Stimulated activated CD4-positive, alpha-beta T cell treated with anti-CD3 and anti-CD28 coated beads, Interleukin-12 subunit alpha, Interleukin-12 subunit beta, amount 100 ng/mL, for 24 hours (primary cell): ENCODE results near the gene GRB14.
"Not testable (repeated sequence)": the region's sequence is repeated elsewhere in the genome, so short reads cannot be mapped to it uniquely, and the experiment has no call there.

ENCODE experiments used
- DNase-seq, 2 experiments: peaks; one replicate each; pipeline ENCODE4 v3.0.0-alpha.2; 2020; ENCODE audit warnings: low read depth in 2 of 2

The GRB14 gene

GRCh38 chr2:164620873-164621763 lies at the start of gene GRB14:
Gene GRB14, minus strand, starts transcription at chr2:164621482. Its CDS starts 173 bp downstream, at chr2:164621309.
- no peak for DNase-seq

GRCh38 chr2:164669291-164669690 lies 48.0 kb upstream of the GRB14 start:
- DNase-seq: no peak

GRCh38 chr2:164667566-164667965 lies 46.3 kb upstream of the GRB14 start:
- no peak for DNase-seq

GRCh38 chr2:164664070-164664469 lies 42.8 kb upstream of the GRB14 start:
- no peak for DNase-seq

GRCh38 chr2:164662868-164663631 lies 41.8 kb upstream of the GRB14 start:
- no peak for DNase-seq

DNA sequence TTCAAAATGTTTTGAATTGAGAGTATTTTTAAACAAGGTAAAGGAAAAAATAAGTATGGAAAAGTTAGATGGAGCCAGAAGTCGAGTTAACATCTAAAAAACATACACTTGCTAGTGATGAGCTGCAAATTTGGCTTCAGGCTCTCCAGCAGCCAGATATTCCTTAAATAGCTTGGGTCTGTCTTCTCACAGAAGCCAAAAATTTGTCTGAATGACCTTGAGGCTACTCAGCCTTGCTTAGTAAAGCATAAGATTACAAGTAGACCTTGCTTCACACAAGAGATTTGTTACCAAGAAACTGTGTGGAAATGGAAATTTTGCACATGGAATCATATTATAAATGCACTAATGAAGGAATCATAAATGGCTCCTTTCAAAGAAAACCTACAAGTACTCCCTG lies 40.8 kb upstream of the GRB14 start:
- no peak for DNase-seq

DNA sequence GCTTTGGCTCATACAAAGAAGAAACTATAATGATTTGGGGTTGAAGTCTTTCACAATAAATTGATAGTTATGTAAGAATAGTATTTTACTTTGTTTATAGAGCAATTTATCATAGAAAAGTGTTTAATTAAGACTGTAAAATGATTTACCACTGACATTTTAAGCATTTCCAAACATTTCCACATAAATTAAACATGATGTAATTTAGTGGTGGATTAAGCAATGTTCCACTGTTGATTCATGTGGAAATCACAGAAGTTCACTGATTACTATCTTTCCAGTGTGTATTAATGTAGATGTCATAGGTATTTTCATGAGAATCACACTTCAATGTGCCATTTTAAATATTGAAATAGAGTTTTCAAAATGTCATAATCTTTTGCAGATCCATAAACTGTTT lies 40.1 kb upstream of the GRB14 start:
- DNase-seq: no peak

DNA sequence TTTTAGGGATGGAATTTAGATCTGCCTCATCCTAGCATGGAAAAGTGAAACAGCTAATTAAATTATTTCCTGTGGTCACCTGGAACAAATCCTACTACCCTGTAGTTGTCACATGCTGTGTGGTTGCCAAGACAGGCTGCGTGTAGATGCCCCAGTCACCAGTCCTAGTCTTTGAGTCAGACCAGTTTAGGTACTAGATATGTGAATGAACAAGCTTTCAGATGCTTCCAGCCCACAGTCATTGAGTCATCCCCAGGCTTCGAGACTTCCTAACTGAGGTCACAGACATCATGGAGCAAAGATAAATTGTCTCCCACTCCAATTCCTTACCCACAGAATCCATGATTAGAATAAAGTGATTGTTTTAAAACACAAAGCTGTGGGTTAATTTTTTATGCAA lies 35.8 kb upstream of the GRB14 start:
- DNase-seq: no peak

DNA sequence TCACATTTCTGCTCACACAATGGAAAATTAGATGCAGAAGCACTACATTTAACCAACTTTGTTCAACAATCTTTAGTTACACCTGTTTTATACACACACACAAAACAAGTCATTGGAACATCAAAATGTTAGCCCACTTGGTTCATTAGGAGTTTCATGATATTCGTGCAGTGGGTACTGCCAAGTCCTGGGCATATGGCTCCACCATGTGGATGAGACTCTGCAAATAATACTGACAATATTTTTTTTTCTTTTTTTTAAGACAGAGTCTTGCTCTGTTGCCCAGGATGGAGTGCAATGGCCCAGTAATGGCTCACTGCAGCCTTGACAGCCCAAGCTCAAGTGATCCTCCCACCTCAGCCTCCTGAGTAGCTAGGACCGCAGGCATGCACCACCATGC lies 34.5 kb upstream of the GRB14 start:
- no peak for DNase-seq

GRCh38 chr2:164655336-164655735 lies 34.1 kb upstream of the GRB14 start:
- DNase-seq: no peak

GRCh38 chr2:164651361-164651760 lies 30.1 kb upstream of the GRB14 start:
- no peak for DNase-seq

DNA sequence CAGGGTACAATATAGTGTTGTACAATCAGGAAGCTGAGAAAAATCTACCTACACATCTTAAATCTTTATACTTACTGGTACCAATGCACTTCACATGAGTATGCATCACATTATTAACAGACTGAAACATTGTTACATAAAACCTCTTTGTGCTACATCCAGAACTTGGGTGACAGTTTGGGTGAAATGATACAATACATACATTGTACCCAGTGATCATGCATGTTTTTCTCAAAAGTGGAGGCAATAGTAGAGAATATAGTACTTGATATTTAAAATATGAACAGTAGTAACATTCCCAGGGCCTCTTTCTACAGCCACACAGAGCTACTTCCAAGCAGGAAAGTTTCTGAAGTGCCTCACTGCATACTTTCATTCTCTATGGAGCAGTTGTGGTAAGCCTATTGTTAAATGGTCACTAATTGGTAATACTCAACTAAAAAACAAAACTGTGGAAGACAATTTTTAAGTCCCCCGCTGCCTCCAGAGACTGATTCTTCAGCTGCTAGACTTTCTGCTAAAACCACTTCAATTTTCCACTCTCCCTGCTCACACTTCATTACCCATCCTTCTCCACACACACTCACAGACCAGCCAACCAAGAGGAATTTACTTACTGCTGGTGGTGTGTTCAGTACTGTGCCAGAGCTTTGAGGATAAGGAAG lies 22.9 kb upstream of the GRB14 start:
- no peak for DNase-seq

DNA sequence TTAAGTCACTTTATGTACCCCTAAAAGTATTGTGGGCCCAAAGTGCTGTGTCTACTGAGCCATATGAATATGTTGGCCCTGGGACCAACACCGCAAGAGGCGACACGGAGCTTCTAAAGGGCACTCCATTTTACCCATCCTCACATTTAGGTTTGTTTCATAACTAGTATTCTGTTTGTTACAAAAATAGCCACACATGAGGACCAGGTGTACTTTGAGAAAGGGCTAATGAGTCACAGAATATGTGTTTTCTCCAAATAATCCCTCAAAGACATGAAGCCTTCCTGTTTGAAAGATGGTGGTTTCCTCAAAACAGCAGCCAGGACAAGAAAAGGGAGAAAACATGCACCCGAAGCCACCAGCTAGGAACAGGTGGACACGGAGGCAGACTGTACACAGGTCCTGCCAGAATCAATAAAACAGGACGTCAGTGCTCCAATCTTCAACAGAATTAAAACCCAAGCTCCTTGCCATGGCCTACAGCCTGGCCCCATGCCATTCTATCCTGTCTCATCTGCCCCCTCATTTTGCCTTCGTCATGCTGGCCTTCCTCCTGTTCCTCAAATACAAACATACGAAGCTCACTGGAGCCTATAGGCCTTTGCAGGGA lies 21.8 kb upstream of the GRB14 start:
- no peak for DNase-seq

GRCh38 chr2:164642268-164642667 lies 21.0 kb upstream of the GRB14 start:
- no peak for DNase-seq

GRCh38 chr2:164628319-164628718 lies 7.0 kb upstream of the GRB14 start:
- not testable (repeated sequence) for DNase-seq

- no peak for DNase-seq
These were observed 4.2 kb upstream of the GRB14 start for GRCh38 chr2:164625378-164625971.

DNA sequence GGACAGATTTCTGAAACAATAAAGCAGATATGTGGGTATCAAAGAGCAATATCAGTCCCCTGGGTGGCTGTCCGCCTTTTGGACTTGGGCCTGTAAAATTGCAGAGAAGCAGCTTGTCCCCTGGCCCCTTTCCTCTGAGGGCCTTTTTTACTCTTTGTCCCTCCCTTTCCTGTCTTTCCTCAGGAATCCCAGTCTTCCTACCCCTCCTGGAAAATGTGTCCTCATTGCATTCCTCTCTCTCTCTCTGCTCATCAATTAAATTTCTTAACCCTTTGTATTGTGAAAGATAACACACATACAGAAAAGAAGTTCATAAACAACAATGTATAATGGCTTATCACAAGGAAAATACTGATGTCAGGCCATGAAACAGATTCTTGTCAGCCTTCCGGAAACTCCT lies 3.0 kb upstream of the GRB14 start:
- DNase-seq: no peak

DNA sequence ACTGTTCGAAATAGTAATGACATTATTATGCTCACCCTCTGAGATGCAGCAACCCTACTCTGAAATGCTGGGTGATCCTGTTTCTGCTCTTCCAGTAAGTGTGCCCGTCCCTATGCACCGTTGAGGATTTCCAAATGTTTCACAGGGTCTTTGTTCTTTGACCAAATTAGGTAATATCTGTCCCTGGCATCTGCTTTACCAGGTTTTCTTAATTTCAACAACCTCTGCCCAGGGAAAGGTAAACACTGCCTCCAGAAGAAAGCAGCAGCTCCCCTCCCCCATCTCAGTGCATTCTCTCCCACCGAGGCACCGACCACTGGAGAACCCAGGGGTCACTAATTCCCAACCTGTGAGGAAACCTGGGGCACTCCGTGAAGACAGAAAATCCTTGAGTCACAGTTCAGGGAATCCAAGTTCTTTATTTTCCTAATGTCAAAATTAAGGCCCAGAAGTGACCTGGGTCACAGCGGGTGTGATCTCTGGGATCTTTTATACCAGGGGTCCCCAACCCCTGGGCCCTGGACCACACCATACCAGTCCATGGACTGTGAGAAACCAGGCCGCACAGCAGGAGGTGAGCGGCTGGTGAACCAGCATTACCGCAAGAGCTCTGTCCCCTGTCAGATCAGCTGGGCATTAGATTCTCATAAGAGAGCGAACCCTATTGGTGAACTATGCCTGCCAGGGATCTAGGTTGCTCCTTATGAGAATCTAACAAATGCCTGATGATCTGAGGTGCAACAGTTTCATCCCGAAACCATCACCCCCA lies 1.2 kb upstream of the GRB14 start:
- DNase-seq: no peak

GRCh38 chr2:164621764-164622105 lies 453 bp upstream of the GRB14 start:
- no peak for DNase-seq

GRCh38 chr2:164620457-164620856 lies 825 bp downstream of the GRB14 start:
- no peak for DNase-seq

DNA sequence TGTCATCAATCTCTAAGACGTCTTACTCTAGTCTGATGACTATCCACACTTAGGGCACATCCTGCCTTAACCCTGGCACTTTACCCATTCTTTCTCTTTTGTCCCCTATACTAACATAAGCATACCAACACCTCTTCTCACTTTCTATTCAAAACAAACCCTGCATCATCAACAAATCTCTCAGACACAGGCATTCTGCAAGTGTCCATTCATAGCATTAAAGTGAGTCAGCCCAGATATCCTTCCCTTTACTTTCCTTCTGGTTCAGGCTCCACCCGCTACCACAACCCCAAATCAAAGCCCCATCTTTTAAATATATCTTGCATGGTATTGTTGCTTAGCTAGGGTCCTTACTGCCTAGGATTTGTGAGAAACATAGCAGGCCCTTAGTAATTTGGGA lies 3.8 kb downstream of the GRB14 start:
- no peak for DNase-seq
